Measurements from ENCODE around the gene CROCC. TPM values are rescaled to one million over a fixed set of nuclear protein-coding genes. Genes with fewer than 3 reads are reported as not detected.
"Not testable (repeated sequence)": the region's sequence is repeated elsewhere in the genome, so short reads cannot be mapped to it uniquely, and the experiment has no call there.

The CROCC gene
- total and polyA plus RNA-seq, 5 donors, result 6.7 to 14.6 (median 11.5) TPM

DNA sequence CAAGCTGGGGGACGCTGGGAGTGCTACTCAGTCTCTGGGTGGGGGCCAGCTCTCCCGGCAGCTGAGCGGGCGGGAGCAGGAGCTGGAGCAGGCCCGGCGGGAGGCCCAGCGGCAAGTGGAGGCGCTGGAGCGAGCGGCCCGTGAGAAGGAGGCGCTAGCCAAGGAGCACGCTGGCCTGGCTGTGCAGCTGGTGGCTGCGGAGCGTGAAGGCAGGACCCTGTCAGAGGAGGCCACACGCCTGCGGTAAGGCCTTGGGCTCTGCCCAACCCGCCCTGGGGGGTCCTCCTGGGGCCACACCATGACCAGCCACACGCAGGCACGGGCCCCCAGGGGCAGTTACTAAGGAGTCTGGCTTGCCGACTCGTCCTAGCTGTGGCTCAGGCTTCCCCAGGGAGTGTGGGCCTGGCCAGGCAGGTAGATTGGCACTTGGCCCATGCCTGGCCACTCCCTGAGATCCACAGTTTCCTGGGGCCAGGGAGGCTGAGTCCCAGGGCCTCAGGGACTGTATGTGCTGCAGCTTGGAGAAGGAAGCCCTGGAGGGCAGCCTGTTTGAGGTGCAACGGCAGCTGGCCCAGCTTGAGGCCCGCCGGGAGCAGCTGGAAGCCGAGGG, 26.7 kb downstream of the CROCC start:
- intact Hi-C loops (cut with DNase I), result loop anchor here in 2 of 4 donors (5.0 kb wide), 1 partner anchor 326 kb away; no protein-coding TSS in a partner anchor
- H3K27me3 ChIP-seq (ENCODE audit: control insufficient read depth, insufficient read depth); H3K4me1 ChIP-seq (ENCODE audit: control insufficient read depth, insufficient read depth, low read length); H3K9me3 ChIP-seq (ENCODE audit: control insufficient read depth, low read length); H3K27ac ChIP-seq (ENCODE audit: low read length); H3K4me3 ChIP-seq (ENCODE audit: low read length): not testable (repeated sequence)
- DNase-seq, result peak in 1 of 3 donors; percentile 38
- WGBS, result 88% methylated on average over 26 of the region's 26 CpGs
- peak in 1 of 2 donors; percentile 28 for ATAC-seq

DNA sequence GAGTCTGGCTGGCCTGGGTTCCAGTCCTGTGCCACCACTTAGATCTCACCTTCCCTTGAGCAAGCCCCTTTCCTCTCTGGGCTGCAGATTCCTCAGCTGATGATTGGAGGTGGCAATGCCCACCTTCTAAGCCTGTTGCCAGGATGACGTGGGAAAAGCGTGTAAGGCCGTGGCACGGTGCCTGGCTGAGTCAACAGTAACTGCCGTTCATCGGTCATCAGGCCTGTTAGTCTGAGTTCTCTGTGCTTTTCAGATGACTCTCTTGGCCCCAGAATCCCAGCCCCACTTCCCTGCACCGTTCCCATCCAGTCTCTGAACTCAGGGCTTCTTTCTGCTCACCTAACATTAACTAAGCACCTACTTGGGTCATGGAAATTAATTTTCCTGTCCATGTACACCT, 27.3 kb downstream of the CROCC start:
- intact Hi-C loops (cut with DNase I), result loop anchor here in 2 of 4 donors (5.0 kb wide), 1 partner anchor 327 kb away; no protein-coding TSS in a partner anchor

DNA sequence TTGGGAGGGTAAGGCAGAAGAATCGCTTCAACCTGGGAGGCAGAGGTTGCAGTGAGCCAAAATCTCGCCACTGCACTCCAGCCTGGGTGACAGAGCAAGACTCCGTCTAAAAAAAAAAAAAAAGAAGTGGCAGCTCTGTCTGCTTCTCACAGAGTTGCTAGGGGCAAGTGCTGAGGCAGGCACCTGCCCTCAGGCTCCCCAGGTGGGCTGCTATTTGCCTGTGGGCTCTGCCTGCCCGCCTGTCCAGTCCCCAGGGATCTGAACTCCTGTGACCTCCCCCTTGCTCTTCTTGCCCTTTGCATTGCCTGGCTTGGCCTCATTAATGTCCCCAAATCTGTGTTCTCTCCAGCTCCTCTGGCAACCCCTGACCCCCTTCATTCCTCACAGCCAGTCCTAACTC, 30.6 kb downstream of the CROCC start:
- intact Hi-C loops (cut with DNase I), result loop anchor here in 3 of 4 donors (5.0 kb wide), 1 partner anchor 95 kb away; no protein-coding TSS in a partner anchor
- not testable (repeated sequence) for H3K27ac ChIP-seq (ENCODE audit: low read length); H3K9me3 ChIP-seq (ENCODE audit: control insufficient read depth, low read length); H3K4me1 ChIP-seq (ENCODE audit: control insufficient read depth, insufficient read depth, low read length); H3K4me3 ChIP-seq (ENCODE audit: low read length); ATAC-seq; DNase-seq; H3K27me3 ChIP-seq (ENCODE audit: control insufficient read depth, insufficient read depth)
- WGBS, result 95% methylated on average over 4 of the region's 4 CpGs

More for the DNA sequence above, 27.3 kb downstream of the CROCC start:
- H3K27me3 ChIP-seq (ENCODE audit: control insufficient read depth, insufficient read depth); ATAC-seq; H3K9me3 ChIP-seq (ENCODE audit: control insufficient read depth, low read length); H3K4me1 ChIP-seq (ENCODE audit: control insufficient read depth, insufficient read depth, low read length); H3K27ac ChIP-seq (ENCODE audit: low read length); H3K4me3 ChIP-seq (ENCODE audit: low read length): not testable (repeated sequence)
- peak in 1 of 3 donors; percentile 17 for DNase-seq
- 62% methylated on average over 7 of the region's 7 CpGs for WGBS

DNA sequence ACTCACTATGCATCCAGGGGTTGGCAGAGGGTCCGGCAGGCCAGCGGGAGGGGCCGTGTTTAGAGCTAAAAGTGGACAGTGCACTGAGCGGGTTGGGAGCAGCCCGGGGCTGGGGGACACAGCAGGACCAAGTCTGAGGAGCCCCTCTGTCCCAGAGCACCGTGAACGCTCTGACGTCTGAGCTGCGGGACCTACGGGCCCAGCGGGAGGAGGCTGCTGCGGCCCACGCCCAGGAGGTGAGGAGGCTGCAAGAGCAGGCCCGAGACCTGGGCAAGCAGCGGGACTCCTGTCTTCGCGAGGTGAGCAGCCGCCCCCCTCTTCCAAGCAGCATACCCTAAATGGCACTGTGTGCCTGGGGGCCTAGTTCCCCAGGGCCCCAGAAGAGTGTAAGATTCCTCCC, 32.8 kb downstream of the CROCC start:
- Histone ChIP-seq H3K27ac (ENCODE audit: low read length) (no peak overlapping the region), H3K9me3 (ENCODE audit: control insufficient read depth, low read length) (no peaks in the 10 kb centered on the region), H3K4me3 (ENCODE audit: low read length) (no peak overlapping the region), H3K27me3 (ENCODE audit: control insufficient read depth, insufficient read depth) (no peaks in the 10 kb centered on the region), H3K4me1 (ENCODE audit: control insufficient read depth, insufficient read depth, low read length) (no peaks in the 10 kb centered on the region)
- peak in 1 of 3 donors; percentile 24 for DNase-seq
- intact Hi-C loops (cut with DNase I), result loop anchor here in 3 of 4 donors (5.0 kb wide), 1 partner anchor 93 kb away; no protein-coding TSS in a partner anchor
- no peak for ATAC-seq
- WGBS, result 96% methylated on average over 18 of the region's 18 CpGs

DNA sequence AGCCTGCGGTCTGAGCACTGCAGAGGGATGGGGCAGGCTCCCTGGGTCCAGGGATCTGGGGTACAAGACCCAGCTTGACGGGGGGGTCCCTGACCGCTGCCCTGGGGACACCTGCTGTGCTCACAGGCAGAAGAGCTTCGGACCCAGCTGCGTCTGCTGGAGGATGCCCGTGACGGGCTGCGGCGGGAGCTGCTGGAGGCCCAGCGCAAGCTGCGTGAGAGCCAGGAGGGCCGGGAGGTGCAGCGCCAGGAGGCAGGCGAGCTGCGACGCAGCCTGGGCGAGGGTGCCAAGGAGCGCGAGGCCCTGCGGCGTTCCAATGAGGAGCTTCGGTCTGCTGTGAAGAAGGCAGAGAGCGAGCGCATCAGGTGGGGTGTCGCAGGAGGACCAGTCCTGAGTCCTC, 33.5 kb downstream of the CROCC start:
- Histone ChIP-seq H3K27ac (ENCODE audit: low read length) (no peak overlapping the region), H3K27me3 (ENCODE audit: control insufficient read depth, insufficient read depth) (no peaks in the 10 kb centered on the region), H3K4me1 (ENCODE audit: control insufficient read depth, insufficient read depth, low read length) (no peaks in the 10 kb centered on the region), H3K4me3 (ENCODE audit: low read length) (no peak overlapping the region), H3K9me3 (ENCODE audit: control insufficient read depth, low read length) (no peaks in the 10 kb centered on the region)
- ATAC-seq (no peak), DNase-seq (peak in 1 of 3 donors; percentile 48)
- intact Hi-C loops (cut with DNase I), result loop anchor here in 1 of 4 donors (5.0 kb wide), 1 partner anchor 92 kb away; no protein-coding TSS in a partner anchor
- WGBS, result 96% methylated on average over 25 of the region's 25 CpGs

DNA sequence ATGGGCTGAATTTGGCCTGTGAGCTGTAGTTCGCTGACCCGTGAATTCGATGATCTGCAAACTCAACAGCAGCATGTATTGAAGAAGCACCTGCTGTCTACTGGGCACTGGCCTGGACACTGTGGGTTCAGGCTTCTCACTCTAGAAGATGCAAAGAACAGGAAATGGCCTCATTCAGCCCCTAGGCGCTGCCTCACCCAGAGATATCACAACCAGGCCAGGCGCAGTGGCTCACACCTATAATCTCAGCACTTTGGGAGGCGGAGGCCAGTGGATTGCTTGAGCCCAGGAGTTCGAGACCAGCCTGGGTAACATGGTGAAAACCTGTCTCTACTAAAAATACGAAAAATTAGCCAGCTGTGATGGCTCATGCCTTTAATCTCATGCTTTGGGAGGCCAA, 35.0 kb downstream of the CROCC start:
- 91% methylated on average over 8 of the region's 8 CpGs for WGBS
- Histone ChIP-seq H3K4me1 (ENCODE audit: control insufficient read depth, insufficient read depth, low read length) (no peaks in the 10 kb centered on the region), H3K9me3 (ENCODE audit: control insufficient read depth, low read length) (no peaks in the 10 kb centered on the region), H3K27ac (ENCODE audit: low read length) (no peak overlapping the region), H3K4me3 (ENCODE audit: low read length) (no peak overlapping the region), H3K27me3 (ENCODE audit: control insufficient read depth, insufficient read depth) (no peaks in the 10 kb centered on the region)
- ATAC-seq (no peak), DNase-seq (peak in 1 of 3 donors; percentile 20)
- intact Hi-C loops (cut with DNase I), result loop anchor here in 1 of 4 donors (5.0 kb wide), 1 partner anchor 91 kb away; no protein-coding TSS in a partner anchor

DNA sequence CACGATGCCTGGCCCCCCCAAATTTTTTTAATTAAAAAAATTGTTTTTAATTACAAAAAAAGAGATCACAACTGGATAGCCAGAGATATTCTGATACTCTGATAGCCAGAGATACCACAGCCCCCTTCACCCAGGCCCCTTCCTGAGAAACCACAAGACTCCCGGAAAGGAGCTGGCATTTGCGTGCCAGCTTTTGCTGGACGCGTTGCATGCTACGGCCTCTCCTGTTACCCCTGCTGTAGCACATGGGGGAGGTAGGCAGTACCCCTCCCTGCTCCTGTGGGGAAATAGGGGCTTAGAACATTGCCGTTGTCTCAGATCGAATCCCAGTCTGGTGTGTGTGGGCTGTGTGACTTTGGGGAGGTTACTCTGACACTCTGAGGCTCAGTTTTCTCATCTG, 36.0 kb downstream of the CROCC start:
- no peaks in the 10 kb centered on the region for H3K4me1 ChIP-seq (ENCODE audit: control insufficient read depth, insufficient read depth, low read length)
- no peak for ATAC-seq
- no peak overlapping the region for H3K27ac ChIP-seq (ENCODE audit: low read length)
- WGBS, result 87% methylated on average over 8 of the region's 8 CpGs
- H3K4me3 ChIP-seq (ENCODE audit: low read length), result no peak overlapping the region
- no peaks in the 10 kb centered on the region for H3K27me3 ChIP-seq (ENCODE audit: control insufficient read depth, insufficient read depth)
- peak in 1 of 3 donors; percentile 26 for DNase-seq
- H3K9me3 ChIP-seq (ENCODE audit: control insufficient read depth, low read length), result no peaks in the 10 kb centered on the region
- intact Hi-C loops (cut with DNase I), result loop anchor here in 1 of 4 donors (5.0 kb wide), 1 partner anchor 90 kb away; no protein-coding TSS in a partner anchor

DNA sequence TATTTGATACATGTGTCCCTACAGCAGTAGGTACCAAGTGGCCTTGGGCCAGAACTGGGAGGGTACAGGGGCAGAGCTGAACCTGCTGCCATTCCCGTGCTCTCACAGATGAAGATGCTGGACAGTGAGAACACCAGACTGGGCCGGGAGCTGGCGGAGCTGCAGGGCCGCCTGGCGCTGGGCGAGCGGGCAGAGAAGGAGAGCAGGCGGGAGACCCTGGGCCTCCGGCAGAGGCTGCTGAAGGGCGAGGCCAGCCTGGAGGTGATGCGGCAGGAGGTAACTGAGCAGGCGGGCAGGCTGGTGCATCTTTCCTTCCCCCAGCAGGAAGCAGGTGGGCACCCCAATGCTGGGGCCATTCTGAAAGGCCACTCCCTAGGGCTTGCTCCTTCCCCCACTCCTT, 36.7 kb downstream of the CROCC start:
- WGBS, result 94% methylated on average over 12 of the region's 12 CpGs
- Histone ChIP-seq H3K27me3 (ENCODE audit: control insufficient read depth, insufficient read depth) (no peaks in the 10 kb centered on the region), H3K4me1 (ENCODE audit: control insufficient read depth, insufficient read depth, low read length) (no peaks in the 10 kb centered on the region), H3K4me3 (ENCODE audit: low read length) (no peak overlapping the region), H3K9me3 (ENCODE audit: control insufficient read depth, low read length) (no peaks in the 10 kb centered on the region), H3K27ac (ENCODE audit: low read length) (no peak overlapping the region)
- ATAC-seq (no peak), DNase-seq (no peak)
- intact Hi-C loops (cut with DNase I), result loop anchor here in 1 of 4 donors (5.0 kb wide), 1 partner anchor 89 kb away; no protein-coding TSS in a partner anchor

DNA sequence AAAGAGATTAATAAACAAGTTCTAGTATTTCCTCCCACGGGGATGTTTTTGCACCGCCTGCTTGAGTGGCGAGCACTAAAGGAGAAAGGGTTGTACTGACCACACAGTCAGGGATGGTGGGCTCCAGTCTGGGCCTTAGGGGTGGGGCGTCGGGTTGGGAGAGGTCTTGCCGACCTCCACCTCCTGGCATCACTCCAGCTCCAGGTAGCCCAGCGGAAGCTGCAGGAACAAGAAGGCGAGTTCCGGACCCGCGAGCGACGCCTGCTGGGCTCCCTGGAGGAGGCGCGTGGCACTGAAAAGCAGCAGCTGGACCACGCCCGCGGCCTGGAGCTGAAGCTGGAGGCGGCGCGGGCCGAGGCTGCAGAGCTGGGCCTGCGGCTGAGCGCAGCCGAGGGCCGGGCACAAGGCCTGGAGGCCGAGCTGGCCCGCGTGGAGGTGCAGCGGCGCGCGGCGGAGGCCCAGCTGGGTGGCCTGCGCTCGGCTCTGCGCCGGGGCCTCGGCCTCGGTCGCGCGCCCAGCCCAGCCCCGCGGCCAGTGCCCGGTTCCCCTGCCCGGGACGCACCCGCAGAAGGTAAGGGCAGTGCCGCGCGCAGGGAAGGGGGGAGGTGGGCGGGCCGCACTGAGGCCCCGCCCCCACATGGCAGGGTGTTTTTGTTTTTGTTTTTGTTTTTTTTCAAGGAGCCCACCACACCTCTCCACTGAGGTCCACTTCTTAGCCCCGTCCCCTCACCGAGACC, 39.0 kb downstream of the CROCC start:
- Histone ChIP-seq H3K4me3 (ENCODE audit: low read length) (peak overlapping the region; percentile 27), H3K4me1 (ENCODE audit: control insufficient read depth, insufficient read depth, low read length) (no peaks in the 10 kb centered on the region), H3K27me3 (ENCODE audit: control insufficient read depth, insufficient read depth) (no peaks in the 10 kb centered on the region), H3K9me3 (ENCODE audit: control insufficient read depth, low read length) (no peaks in the 10 kb centered on the region), H3K27ac (ENCODE audit: low read length) (no peak overlapping the region)
- DNase-seq, result peak; percentile 88 to 96 (median 94)
- 10% methylated on average over 57 of the region's 57 CpGs for WGBS
- ATAC-seq, result peak; percentile 82 to 91
- intact Hi-C loops (cut with DNase I), result no loop called here

DNA sequence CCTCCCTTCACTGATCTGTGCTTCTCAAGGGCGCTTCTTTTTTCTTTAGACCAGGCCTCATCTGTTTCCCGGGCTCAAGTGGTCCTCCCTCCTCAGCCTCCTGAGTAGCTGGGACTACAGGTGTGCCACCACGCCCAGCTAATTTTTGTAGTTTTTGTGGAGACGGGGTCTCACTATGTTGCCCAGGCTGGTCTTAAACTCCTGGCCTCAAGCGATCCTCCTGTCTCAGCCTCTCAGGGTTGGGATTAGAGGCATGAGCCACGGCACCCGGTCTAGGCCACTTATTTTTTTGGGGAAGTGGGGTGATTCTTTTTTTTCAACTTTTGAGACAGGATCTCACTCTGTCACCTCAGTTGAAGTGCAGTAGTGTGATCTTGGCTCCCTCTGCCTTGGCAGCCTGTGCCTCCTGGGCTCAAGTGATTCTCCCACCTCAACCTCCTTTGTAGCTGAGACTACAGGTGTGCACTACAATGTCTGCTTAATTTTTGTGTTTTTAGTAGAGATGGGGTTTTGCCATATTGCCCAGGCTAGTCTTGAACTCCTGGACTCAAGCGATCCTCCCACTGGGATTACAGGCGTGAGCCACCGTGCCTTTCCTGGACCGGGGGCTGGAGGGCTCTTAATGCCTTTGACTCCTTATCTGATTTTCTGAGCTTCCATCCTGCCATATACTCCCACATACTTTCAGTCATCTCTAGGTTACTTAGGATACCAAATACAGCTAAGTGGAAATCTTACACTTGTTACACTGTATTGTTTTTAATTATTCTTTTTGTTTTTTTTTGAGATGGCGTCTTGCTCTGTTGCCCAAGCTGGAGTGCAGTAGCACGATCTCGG, 39.8 kb downstream of the CROCC start:
- DNase-seq, result no peak
- no peaks in the 10 kb centered on the region for H3K27me3 ChIP-seq (ENCODE audit: control insufficient read depth, insufficient read depth)
- WGBS, result 81% methylated on average over 14 of the region's 14 CpGs
- H3K9me3 ChIP-seq (ENCODE audit: control insufficient read depth, low read length), result no peaks in the 10 kb centered on the region
- H3K27ac ChIP-seq (ENCODE audit: low read length), result no peak overlapping the region
- no peaks in the 10 kb centered on the region for H3K4me1 ChIP-seq (ENCODE audit: control insufficient read depth, insufficient read depth, low read length)
- peak overlapping the region; percentile 27 for H3K4me3 ChIP-seq (ENCODE audit: low read length)
- intact Hi-C loops (cut with DNase I), result no loop called here
- no peak for ATAC-seq

Measured in right cardiac atrium (tissue), 5 donors.